HepG2 (cell line): ENCODE data around the gene MSI2. TPM values are rescaled to one million over a fixed set of nuclear protein-coding genes. Genes with fewer than 3 reads are reported as not detected.

Source experiments
- ATAC-seq: fragments of 200-7000 bp; cut with Tn5 transposase; 3 replicates; pipeline ENCODE4 v1.9.1; 2020; ENCODE audit warnings: mild to moderate bottlenecking, moderate library complexity
- BruUV-seq: library from RNA; stranded (reverse); fragments of 400-500 nt; replicated peaks from 2 replicates; lab custom pipeline; 2021; lab: Mats Ljungman, UMichigan
- CTCF ChIA-PET: fragments of 300-600 bp; formaldehyde crosslinking; extraction: SDS; loops from one replicate; lab custom pipeline; 2021; ENCODE audit warnings: low total read pairs, inconsistent platforms, low intra/inter-chr PET ratio; lab: Yijun Ruan, JAX
- POLR2A ChIA-PET: fragments of 350-600 bp; sonication (Branson Sonifier 250); formaldehyde crosslinking; loops from one replicate; lab custom pipeline; 2020; ENCODE audit warnings: antibody characterized with exemption, inconsistent platforms; lab: Yijun Ruan, JAX
- DNase-seq: peaks from one replicate; pipeline ENCODE4 v3.0.0-alpha.2; 2015; ENCODE audit warnings: low spot score
- FAIRE-seq: peaks from 3 replicates; lab custom pipeline; 2011; peaks lifted over from hg19 to GRCh38; lab: Jason Lieb, UNC
- H2AFZ ChIP-seq: one replicate; pipeline ENCODE4 v1.6.1; 2011; ENCODE audit warnings: low read length, inconsistent platforms
- H3K27ac ChIP-seq: fragments of 300-600 bp; 3 replicates; pipeline ENCODE4 v1.8.0; 2011; ENCODE audit warnings: mixed run types, mild to moderate bottlenecking, mixed read lengths, low read length, inconsistent platforms; ENCODE audit not compliant: insufficient read depth; ENCODE audit errors: extremely low read length
- H3K27me3 ChIP-seq, 2 experiments: fragments of 200-600 bp in 1 of 2; 2 replicates in 1 of 2; 3 replicates in 1 of 2; pipeline versions ENCODE4 v1.6.0 to v1.8.0; 2011; ENCODE audit warnings: low read length in 2 of 2, mild to moderate bottlenecking in 2 of 2, moderate library complexity in 2 of 2, inconsistent platforms in 1 of 2; ENCODE audit not compliant: insufficient read depth in 2 of 2, control insufficient read depth in 1 of 2
- H3K36me3 ChIP-seq, 2 experiments: fragments of 200-600 bp in 1 of 2; replicated peaks in 1 of 2; 2 replicates in 1 of 2; 3 replicates in 1 of 2; pipeline versions ENCODE4 v1.5.1 to v1.8.0; 2011; ENCODE audit warnings: low read length in 2 of 2, inconsistent platforms in 1 of 2; ENCODE audit not compliant: insufficient read depth in 2 of 2, control insufficient read depth in 1 of 2
- H3K4me1 ChIP-seq: 2 replicates; pipeline ENCODE4 v1.5.1; 2012; ENCODE audit warnings: low read length, inconsistent platforms; ENCODE audit not compliant: insufficient read depth
- H3K4me2 ChIP-seq: 2 replicates; pipeline ENCODE4 v1.6.0; 2011; ENCODE audit warnings: low read depth, low read length, inconsistent platforms
- H3K4me3 ChIP-seq, 3 experiments: fragments of 200-600 bp in 1 of 3; sonication (generic), shearing (Covaris generic) in 1 of 3; replicated peaks in 1 of 3; 2 replicates each; pipeline ENCODE4 v1.5.1; 2011 to 2016; ENCODE audit warnings: low read length in 3 of 3, inconsistent platforms in 2 of 3, low read depth in 2 of 3, mild to moderate bottlenecking in 2 of 3, control low read depth in 1 of 3, mixed read lengths in 1 of 3; ENCODE audit not compliant: insufficient read depth in 1 of 3
- H3K79me2 ChIP-seq: one replicate; pipeline ENCODE4 v1.6.1; 2011; ENCODE audit warnings: low read length, inconsistent platforms; ENCODE audit not compliant: insufficient read depth
- H3K9ac ChIP-seq: 2 replicates; pipeline ENCODE4 v1.6.0; 2011; ENCODE audit warnings: mild to moderate bottlenecking, low read depth, low read length, inconsistent platforms; ENCODE audit not compliant: insufficient read depth
- H3K9me3 ChIP-seq: 2 replicates; pipeline ENCODE4 v1.5.1; 2012; ENCODE audit warnings: mild to moderate bottlenecking, low read length
- H4K20me1 ChIP-seq: 2 replicates; pipeline ENCODE4 v1.6.0; 2011; ENCODE audit warnings: inconsistent platforms, mild to moderate bottlenecking, low read length, moderate library complexity; ENCODE audit not compliant: insufficient read depth
- FOXP4 ChIP-seq: sonication (generic); formaldehyde crosslinking; IDR thresholded peaks from 2 replicates; pipeline ENCODE4 v1.4.0; 2020; ENCODE audit warnings: missing genetic modification reagents
- HCFC1 ChIP-seq: fragments of 150-350 bp; IDR thresholded peaks from 2 replicates; pipeline ENCODE4 v1.6.1; 2014; ENCODE audit warnings: low read depth, low read length
- MEIS1 ChIP-seq: sonication (generic); formaldehyde crosslinking; IDR thresholded peaks from 2 replicates; pipeline ENCODE4 v1.9.0; 2021; ENCODE audit warnings: mild to moderate bottlenecking, missing genetic modification reagents, moderate library complexity, borderline replicate concordance
- NFYC ChIP-seq: IDR thresholded peaks from 2 replicates; pipeline ENCODE4 v1.6.1; 2016; ENCODE audit warnings: missing genetic modification reagents, missing compliant biosample characterization
- PITX1 ChIP-seq: sonication (generic); formaldehyde crosslinking; IDR thresholded peaks from 2 replicates; pipeline ENCODE4 v1.5.1; 2020; ENCODE audit warnings: mild to moderate bottlenecking, missing genetic modification reagents
- SAFB2 ChIP-seq: sonication (generic); formaldehyde crosslinking; IDR thresholded peaks from 2 replicates; pipeline ENCODE4 v1.5.1; 2020; ENCODE audit warnings: missing genetic modification reagents, low read depth, mild to moderate bottlenecking, borderline replicate concordance
- SALL2 ChIP-seq: sonication (generic); formaldehyde crosslinking; IDR thresholded peaks from 2 replicates; pipeline ENCODE4 v1.8.1; 2023; ENCODE audit warnings: mild to moderate bottlenecking, missing genetic modification reagents, inconsistent platforms
- WGBS: methylation state at CpG from one replicate; pipeline ENCODE4 v1.1.6; 2017; ENCODE audit warnings: low lambda C conversion rate; 5-methylcytosine and 5-hydroxymethylcytosine counted together
- in situ Hi-C: cut with HindIII; loops from 2 replicates; pipeline ENCODE4 v1.10.0; 2017; ENCODE audit warnings: low pct_unique_long_range_greater_than_20kb; ENCODE audit not compliant: extremely low pct_ligation_motif_present
- intact Hi-C: fragments of 100-400 bp; cut with micrococcal nuclease; formaldehyde crosslinking; loops from one replicate; pipeline ENCODE4 v1.10.0; 2022; ENCODE audit not compliant: unreplicated experiment
- polyA plus RNA-seq, 8 experiments: library from polyadenylated mRNA; depleted of rRNA in 3 of 8; stranded (reverse) in 7 of 8; unstranded in 1 of 8; fragments of >200 nt; fragmentation: Illumina TruSeq in 4 of 8; extraction: Trizol in 4 of 8; gene quantifications; 2 replicates each; pipeline versions ENCODE4 v1.2.1 to v1.2.3, GENCODE V29; 2011 to 2016; ENCODE audit warnings: low read depth in 4 of 8, missing spikeins in 1 of 8, mixed read lengths in 1 of 8; ENCODE audit not compliant: insufficient read depth in 1 of 8
- total RNA-seq, 5 experiments: library from RNA; depleted of rRNA; stranded (reverse); fragments of >200 nt; fragmentation: Illumina TruSeq; extraction: Trizol; gene quantifications; 2 replicates each; pipeline ENCODE4 v1.2.3, GENCODE V29; 2016; ENCODE audit warnings: low read depth in 1 of 5

MSI2 gene
- total and polyA plus RNA-seq, 2 of the 13 experiments (the other 11 are each of a cell fraction or from before 2014, with no cell fraction given), result 77.5 to 78.4 TPM

DNA sequence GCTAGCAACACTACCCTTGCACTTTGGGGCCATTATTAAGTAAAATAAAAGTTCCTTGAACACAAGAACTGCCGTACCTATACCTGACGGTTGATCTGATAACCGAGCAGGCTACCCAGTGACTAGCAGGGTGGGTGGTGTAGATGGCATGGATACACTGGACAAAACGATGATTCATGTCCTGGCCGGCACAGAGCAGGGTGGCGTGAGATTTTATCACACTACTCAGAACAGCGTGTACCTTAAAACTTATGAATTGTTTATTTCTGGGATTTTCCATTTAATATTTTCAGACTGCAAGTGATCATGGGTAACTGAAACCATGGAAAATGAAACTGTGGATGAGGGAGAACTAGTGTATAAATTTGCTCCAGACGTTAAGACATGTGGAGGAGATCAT lies 41.0 kb upstream of the MSI2 start:
- CTCF ChIA-PET, result no interaction called here
- TF ChIP-seq MEIS1 (no peak), FOXP4 (no peak), SALL2 (no peak), SAFB2 (CRISPR knock-in tag) (no peak), HCFC1 (no peak), NFYC (CRISPR knock-in tag) (no peak), PITX1 (CRISPR knock-in tag) (no peak)
- TF ChIP-seq, all 625 proteins: peak for 0
- Histone ChIP-seq H3K79me2 (no peaks in the 10 kb centered on the region), H3K4me3 (no peak overlapping the region), H4K20me1 (no peaks in the 10 kb centered on the region), H3K4me2 (no peak overlapping the region), H3K27me3 (peaks cover 0 to 25% of the 10 kb centered on the region in 2 experiments; a peak in 2 of 5 replicates), H3K36me3 (no peaks in the 10 kb centered on the region), H3K27ac (no peak overlapping the region), H3K4me1 (peaks cover 7% of the 10 kb centered on the region; the same call in 1 of the 2 replicates), H3K9ac (no peak overlapping the region), H3K9me3 (no peaks in the 10 kb centered on the region), H2AFZ (no peak overlapping the region)
- intact Hi-C loops (no loop called here), in situ Hi-C loops (no loop called here)
- POLR2A ChIA-PET, result no interaction called here
- no peak for FAIRE-seq
- BruUV-seq, result no TSS peak
- no peak for DNase-seq
- no peak for ATAC-seq
- 32% methylated on average over 8 of the region's 8 CpGs for WGBS
